Body of pancreas (tissue), 4 donors: ENCODE results near the gene ALS2CL. TPM values are rescaled to one million over a fixed set of nuclear protein-coding genes. Genes with fewer than 3 reads are reported as not detected.
"Not testable (repeated sequence)": the region's sequence is repeated elsewhere in the genome, so short reads cannot be mapped to it uniquely, and the experiment has no call there.

ENCODE experiments used
- ATAC-seq: fragments of 150-250 bp; one replicate; pipeline ENCODE4 v1.9.1; 2016
- DNase-seq, 4 donors: peaks; one replicate each; pipeline ENCODE4 v3.0.0-alpha.2; 2019
- H3K27ac ChIP-seq, 4 donors: fragments of 200-600 bp; sonication (generic); 1 replicate in 3 of 4; 2 replicates in 1 of 4; pipeline versions ENCODE4 v1.5.1 to v1.6.1; 2016 to 2019; ENCODE audit warnings: mild to moderate bottlenecking in 1 of 4, mixed read lengths in 1 of 4, moderate library complexity in 1 of 4
- H3K27me3 ChIP-seq, 2 donors: fragments of 200-600 bp; sonication (generic); one replicate each; pipeline ENCODE4 v1.6.0; 2016; ENCODE audit warnings: mild to moderate bottlenecking in 1 of 2
- H3K36me3 ChIP-seq, 2 donors: fragments of 200-600 bp; sonication (generic); replicated peaks in 1 of 2; 2 replicates each; pipeline ENCODE4 v1.5.1; 2016; ENCODE audit warnings: low read depth in 2 of 2; ENCODE audit not compliant: insufficient read depth in 1 of 2
- H3K4me1 ChIP-seq: fragments of 200-600 bp; sonication (generic); one replicate; pipeline ENCODE4 v1.6.0; 2016
- H3K4me3 ChIP-seq, 2 donors: fragments of 200-600 bp; sonication (generic); 1 replicate in 1 of 2; 2 replicates in 1 of 2; pipeline ENCODE4 v1.5.1; 2016 to 2019
- H3K9me3 ChIP-seq, 3 donors: fragments of 200-600 bp; sonication (generic); 1 replicate in 2 of 3; 2 replicates in 1 of 3; pipeline ENCODE4 v1.5.1; 2016
- POLR2A ChIP-seq, 3 donors: fragments of 450-650 bp; IDR thresholded peaks; one replicate each; pipeline ENCODE4 v1.6.1; 2016; ENCODE audit warnings: antibody characterized with exemption in 3 of 3, mild to moderate bottlenecking in 2 of 3
- WGBS, 2 donors: methylation state at CpG; one replicate each; pipeline ENCODE4 v1.1.5; 2017; 5-methylcytosine and 5-hydroxymethylcytosine counted together
- intact Hi-C: fragments of 100-400 bp; cut with DNase I; formaldehyde crosslinking; loops from one replicate; pipeline ENCODE4 v1.15.1; 2023
- total RNA-seq, 2 donors: library from RNA; depleted of rRNA; stranded (reverse); fragments of >200 nt; gene quantifications; one replicate each; pipeline ENCODE4 v1.1.0, GENCODE V29; 2016
- TF ChIP-seq, protein P1 (sequence below), 7 experiments: fragments of 450-650 bp in 4 of 7; fragments of 200-600 bp in 3 of 7; sonication (generic) in 3 of 7; IDR thresholded peaks; one replicate each; pipeline ENCODE4 v1.5.1; 2016 to 2019; ENCODE audit warnings: antibody characterized with exemption in 7 of 7

ALS2CL gene
- total RNA-seq, 2 donors from 2014 or later, result 30.3 to 48.5 TPM

DNA sequence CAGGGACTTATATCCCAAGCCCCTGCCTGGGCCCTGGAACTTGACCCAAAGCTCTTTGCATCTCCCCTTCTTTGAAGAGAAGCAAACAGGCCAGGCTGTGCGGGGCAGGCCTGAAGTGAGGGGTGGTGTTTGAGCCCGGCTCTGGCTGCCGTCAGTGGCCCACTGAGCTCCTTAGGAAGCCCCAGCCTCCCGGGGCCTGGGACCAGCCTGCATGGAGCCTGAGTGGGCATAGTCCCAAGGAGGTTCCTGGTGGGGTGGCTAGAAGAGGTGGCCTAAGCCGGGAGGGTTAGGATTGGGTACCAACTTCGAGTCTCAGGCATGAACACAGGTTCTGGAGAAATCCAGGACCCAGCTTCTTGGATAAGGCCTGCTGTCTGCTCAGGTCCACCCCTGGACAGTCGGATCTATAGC is 14.1 kb upstream of the ALS2CL start:
- DNase-seq, result peak in 1 of 4 donors; percentile 2
- WGBS, 2 donors, result 77 to 92% methylated on average over 2 to 7 of the region's 7 CpGs

DNA sequence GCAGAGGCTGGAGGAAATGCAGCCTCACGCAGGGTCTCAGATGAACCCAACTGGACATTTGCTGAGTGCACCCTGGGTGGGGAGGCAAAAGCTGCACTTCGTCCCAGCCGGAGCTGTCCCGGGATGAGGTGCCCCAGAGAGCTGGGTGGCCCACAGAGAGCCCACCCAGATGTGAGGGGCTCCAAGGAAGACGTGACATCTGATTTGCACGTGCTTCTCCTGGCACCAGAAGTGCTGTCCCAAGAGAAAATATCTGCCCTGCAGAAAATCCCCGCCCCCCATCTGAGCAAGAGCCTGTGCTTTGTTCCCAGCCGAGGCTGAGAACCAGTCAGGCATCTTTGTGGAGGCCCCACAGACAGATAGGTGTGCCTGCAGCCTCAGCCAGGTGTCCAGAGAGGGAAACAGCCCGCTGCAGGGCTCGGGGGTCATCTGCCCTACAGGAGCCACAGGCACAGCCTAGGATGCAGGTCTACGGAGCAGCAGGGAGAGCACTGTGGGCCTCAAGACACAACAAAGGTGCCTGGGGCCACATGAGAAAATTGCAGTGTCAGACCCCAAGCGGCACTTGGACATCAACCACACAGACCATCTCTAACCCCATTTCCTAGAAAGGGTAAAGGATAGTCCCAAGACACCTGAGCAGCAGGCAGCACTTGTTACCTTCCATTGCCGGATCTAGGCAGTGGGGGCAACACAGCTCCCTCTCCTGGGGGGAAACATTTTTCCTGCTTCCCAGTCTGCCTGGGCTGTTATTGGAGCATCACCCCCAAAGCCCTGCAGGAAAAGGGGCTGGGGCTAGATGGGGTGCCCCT is 13.5 kb upstream of the ALS2CL start:
- ATAC-seq, result no peak
- H3K4me1 ChIP-seq, result no peaks in the 10 kb centered on the region
- peak in 1 of 4 donors; percentile 2 for DNase-seq
- no peaks in the 10 kb centered on the region for H3K27me3 ChIP-seq
- H3K4me3 ChIP-seq, result no peak overlapping the region
- no peaks in the 10 kb centered on the region for H3K36me3 ChIP-seq
- no peak overlapping the region for H3K27ac ChIP-seq
- H3K9me3 ChIP-seq, result no peaks in the 10 kb centered on the region
- WGBS, 2 donors, result 54 to 58% methylated on average over 11 to 13 of the region's 13 CpGs
- TF ChIP-seq, protein P1, sequence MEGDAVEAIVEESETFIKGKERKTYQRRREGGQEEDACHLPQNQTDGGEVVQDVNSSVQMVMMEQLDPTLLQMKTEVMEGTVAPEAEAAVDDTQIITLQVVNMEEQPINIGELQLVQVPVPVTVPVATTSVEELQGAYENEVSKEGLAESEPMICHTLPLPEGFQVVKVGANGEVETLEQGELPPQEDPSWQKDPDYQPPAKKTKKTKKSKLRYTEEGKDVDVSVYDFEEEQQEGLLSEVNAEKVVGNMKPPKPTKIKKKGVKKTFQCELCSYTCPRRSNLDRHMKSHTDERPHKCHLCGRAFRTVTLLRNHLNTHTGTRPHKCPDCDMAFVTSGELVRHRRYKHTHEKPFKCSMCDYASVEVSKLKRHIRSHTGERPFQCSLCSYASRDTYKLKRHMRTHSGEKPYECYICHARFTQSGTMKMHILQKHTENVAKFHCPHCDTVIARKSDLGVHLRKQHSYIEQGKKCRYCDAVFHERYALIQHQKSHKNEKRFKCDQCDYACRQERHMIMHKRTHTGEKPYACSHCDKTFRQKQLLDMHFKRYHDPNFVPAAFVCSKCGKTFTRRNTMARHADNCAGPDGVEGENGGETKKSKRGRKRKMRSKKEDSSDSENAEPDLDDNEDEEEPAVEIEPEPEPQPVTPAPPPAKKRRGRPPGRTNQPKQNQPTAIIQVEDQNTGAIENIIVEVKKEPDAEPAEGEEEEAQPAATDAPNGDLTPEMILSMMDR (IDR thresholded peaks at IDR 0.05), result no peak
- TF ChIP-seq POLR2A (IDR thresholded peaks at IDR 0.05), result no peak
- intact Hi-C loops, result loop anchor here (5.0 kb wide), 1 partner anchor 195 kb away; no protein-coding TSS in a partner anchor

More for the DNA sequence above, 14.1 kb upstream of the ALS2CL start:
- H3K4me3 ChIP-seq, result no peak overlapping the region
- intact Hi-C loops, result loop anchor here (5.0 kb wide), 1 partner anchor 195 kb away; no protein-coding TSS in a partner anchor
- TF ChIP-seq POLR2A (IDR thresholded peaks at IDR 0.05), result no peak
- TF ChIP-seq, protein P1 (IDR thresholded peaks at IDR 0.05), result no peak
- no peaks in the 10 kb centered on the region for H3K9me3 ChIP-seq
- no peak overlapping the region for H3K27ac ChIP-seq
- H3K27me3 ChIP-seq, result no peaks in the 10 kb centered on the region
- no peaks in the 10 kb centered on the region for H3K36me3 ChIP-seq
- H3K4me1 ChIP-seq, result no peaks in the 10 kb centered on the region
- no peak for ATAC-seq

DNA sequence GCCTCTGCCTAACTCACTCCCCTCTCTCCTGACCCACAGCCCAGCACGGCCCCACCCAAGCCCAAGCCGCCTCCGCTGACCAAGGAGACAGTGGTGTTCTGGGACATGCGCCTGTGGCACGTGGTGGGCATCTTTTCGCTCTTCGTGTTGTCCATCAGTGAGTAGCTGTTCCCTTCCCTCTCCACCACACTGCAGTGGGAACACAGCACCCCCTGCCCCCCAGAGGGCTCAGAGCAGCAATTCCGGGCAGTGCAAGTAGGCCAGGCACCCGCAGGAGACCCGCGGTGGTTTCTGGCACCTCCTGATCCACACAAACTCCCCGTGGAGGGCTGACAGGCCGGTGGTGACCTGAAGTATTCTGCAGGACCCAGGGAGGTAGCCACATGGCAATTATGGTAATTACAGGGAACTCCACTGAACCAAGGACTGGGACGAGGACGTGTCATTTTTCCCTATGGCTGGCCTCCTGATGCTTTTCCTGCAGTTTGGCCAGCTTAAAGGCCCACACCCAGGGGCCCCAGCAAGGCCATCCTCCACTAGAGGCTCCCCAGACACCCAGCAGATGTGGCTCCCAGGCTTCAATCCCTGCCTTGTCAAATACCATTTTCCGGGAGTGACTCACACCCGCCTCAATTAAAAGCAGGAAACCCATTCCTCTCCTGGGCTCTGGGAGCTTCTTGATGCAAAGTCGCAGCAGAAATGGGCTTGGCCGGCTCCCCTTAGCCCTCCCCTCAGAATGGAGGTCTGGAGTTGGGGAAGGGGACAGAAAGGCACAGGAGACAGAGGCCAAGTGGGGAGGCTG is 12.5 kb upstream of the ALS2CL start:
- Histone ChIP-seq H3K27ac (no peak overlapping the region), H3K4me1 (peaks cover 5% of the 10 kb centered on the region), H3K27me3 (no peaks in the 10 kb centered on the region), H3K9me3 (no peaks in the 10 kb centered on the region), H3K4me3 (no peak overlapping the region), H3K36me3 (no peaks in the 10 kb centered on the region)
- intact Hi-C loops, result loop anchor here (5.0 kb wide), 1 partner anchor 196 kb away; no protein-coding TSS in a partner anchor
- WGBS, 2 donors, result 63 to 73% methylated on average over 11 to 18 of the region's 19 CpGs
- no peak for TF ChIP-seq POLR2A (IDR thresholded peaks at IDR 0.05)
- TF ChIP-seq, protein P1 (IDR thresholded peaks at IDR 0.05), result no peak
- ATAC-seq, result no peak
- peak in 1 of 4 donors; percentile 3 for DNase-seq

DNA sequence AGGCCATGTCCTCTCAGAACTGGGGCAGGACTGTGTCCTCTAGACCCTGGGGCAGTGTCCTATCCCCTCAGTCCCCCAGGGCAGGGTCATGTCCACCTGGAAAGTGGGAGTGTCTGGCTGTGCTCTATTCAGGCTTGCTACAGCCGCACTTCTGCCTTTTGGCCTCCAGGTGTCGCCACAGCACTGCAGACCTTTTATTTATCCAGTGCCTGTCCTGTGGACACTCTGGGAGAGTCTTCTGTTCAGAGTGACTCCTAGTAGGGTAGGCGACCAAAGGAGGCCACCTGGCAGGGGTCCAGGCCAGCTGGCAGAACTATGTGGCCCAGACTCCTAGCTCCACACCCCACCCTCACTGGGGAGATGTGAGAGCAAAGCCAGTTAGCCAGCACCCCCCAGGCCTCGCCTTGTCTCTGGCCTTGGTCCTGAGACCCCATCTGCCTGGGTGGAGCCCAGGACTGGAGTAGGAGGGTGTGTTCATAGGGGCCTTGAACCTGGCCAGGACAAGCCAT is 11.6 kb upstream of the ALS2CL start:
- H3K4me1 ChIP-seq, result peaks cover 12% of the 10 kb centered on the region
- DNase-seq (peak; percentile 81 to 84 (median 84)), ATAC-seq (peak; percentile 85)
- no peak for TF ChIP-seq POLR2A (IDR thresholded peaks at IDR 0.05)
- TF ChIP-seq, protein P1 (IDR thresholded peaks at IDR 0.05), result peak; percentile 90 to 98 (median 96)
- intact Hi-C loops, result loop anchor here (5.0 kb wide), 1 partner anchor 197 kb away; no protein-coding TSS in a partner anchor
- WGBS, 2 donors, result 23 to 83% methylated on average over 1 to 4 of the region's 4 CpGs
- no peak overlapping the region for H3K4me3 ChIP-seq
- H3K27me3 ChIP-seq, result no peaks in the 10 kb centered on the region
- H3K27ac ChIP-seq, result no peak overlapping the region
- no peaks in the 10 kb centered on the region for H3K9me3 ChIP-seq
- no peaks in the 10 kb centered on the region for H3K36me3 ChIP-seq

DNA sequence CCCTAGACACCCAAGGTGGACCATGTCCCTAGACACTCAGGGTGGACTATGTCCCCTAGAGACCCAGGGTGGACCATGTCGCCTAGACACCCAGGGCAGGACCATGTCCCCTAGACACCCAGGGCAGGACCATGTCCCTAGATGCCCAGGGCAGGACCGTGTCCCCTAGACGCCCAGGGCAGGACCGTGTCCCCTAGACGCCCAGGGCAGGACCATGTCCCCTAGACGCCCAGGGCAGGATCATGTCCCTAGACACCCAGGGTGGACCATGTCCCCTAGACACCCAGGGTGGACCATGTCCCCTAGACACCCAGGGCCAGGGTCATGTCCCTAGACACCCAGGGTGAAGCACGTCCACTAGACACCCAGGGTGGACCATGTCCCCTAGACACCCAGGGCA is 10.9 kb upstream of the ALS2CL start:
- not testable (repeated sequence) for H3K27ac ChIP-seq, H3K9me3 ChIP-seq, H3K36me3 ChIP-seq, ATAC-seq, H3K4me3 ChIP-seq, DNase-seq, H3K27me3 ChIP-seq
- intact Hi-C loops, result loop anchor here (5.0 kb wide), 1 partner anchor 293 kb away; no protein-coding TSS in a partner anchor
- whole genome bisulfite sequencing, 2 donors, result 22 to 23% methylated on average over 4 to 7 of the region's 7 CpGs
- H3K4me1 ChIP-seq, result peaks cover 12% of the 10 kb centered on the region
